ENCODE data around the gene POC1A.

Gene POC1A

DNA sequence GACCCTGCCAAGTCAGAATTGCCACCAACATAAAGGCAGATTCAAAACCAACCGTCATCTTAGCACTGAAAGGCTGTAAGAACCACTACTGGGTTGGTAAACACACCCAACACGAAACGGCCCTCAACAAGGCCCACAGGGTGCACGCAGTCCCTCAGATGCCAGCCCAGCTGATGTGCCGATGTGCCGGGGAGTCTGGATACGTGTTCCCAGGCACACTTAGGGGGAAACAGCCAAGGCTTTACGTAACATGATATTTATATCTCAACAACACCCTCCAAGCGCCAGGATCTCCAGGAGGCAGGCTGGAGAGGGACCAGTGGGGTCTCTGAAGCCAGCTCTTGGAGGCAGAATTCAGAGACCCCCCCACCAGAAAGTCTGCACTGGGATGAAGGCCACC is 14.2 kb downstream of the POC1A start:
- Histone ChIP-seq H3K4me1 (ENCODE audit: low read length) (peaks cover 2% of the 10 kb centered on the region; the same call in 1 of the 2 replicates), H3K27me3 (ENCODE audit: low read depth, low read length) (no peaks in the 10 kb centered on the region), H4K20me1 (ENCODE audit: insufficient read depth, low read length) (peaks cover 19% of the 10 kb centered on the region), H3K9ac (ENCODE audit: low read length) (no peak overlapping the region), H3K36me3 (replicated peaks; ENCODE audit: low read depth, low read length) (peaks cover 32% of the 10 kb centered on the region), H3K79me2 (ENCODE audit: low read length) (no peaks in the 10 kb centered on the region), H3K4me2 (ENCODE audit: low read length) (no peak overlapping the region), H2AFZ (ENCODE audit: low read depth, low read length) (no peak overlapping the region), H3K9me3 (ENCODE audit: insufficient read depth, low read length) (no peaks in the 10 kb centered on the region), H3K4me3 (ENCODE audit: low read length) (no peak overlapping the region), H3K27ac (ENCODE audit: low read length) (no peak overlapping the region)
- no peak for TF ChIP-seq EZH2phosphoT487 (IDR thresholded peaks at IDR 0.05; ENCODE audit: low read depth)
- TF ChIP-seq, protein P1, sequence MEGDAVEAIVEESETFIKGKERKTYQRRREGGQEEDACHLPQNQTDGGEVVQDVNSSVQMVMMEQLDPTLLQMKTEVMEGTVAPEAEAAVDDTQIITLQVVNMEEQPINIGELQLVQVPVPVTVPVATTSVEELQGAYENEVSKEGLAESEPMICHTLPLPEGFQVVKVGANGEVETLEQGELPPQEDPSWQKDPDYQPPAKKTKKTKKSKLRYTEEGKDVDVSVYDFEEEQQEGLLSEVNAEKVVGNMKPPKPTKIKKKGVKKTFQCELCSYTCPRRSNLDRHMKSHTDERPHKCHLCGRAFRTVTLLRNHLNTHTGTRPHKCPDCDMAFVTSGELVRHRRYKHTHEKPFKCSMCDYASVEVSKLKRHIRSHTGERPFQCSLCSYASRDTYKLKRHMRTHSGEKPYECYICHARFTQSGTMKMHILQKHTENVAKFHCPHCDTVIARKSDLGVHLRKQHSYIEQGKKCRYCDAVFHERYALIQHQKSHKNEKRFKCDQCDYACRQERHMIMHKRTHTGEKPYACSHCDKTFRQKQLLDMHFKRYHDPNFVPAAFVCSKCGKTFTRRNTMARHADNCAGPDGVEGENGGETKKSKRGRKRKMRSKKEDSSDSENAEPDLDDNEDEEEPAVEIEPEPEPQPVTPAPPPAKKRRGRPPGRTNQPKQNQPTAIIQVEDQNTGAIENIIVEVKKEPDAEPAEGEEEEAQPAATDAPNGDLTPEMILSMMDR (IDR thresholded peaks at IDR 0.05; ENCODE audit: low read depth, low read length) = no peak

DNA sequence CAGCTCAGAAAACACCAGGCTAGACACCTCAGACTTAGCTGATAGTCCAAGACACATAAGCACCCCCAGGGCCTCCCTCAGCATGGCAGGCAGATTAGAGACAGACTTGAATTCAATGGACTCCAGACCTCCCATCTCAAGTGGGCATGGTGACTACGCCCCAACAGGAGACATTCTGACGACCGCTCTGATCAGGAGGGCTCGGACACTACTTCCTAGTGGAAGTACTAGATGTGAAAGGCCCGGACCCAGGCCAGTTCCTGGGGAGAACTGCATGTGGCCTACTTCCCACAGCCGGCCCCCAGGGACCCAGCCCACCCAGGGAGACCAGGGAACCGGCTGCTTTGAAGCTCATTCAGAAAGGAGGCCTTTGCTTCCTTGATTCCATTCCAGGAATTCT is 16.9 kb downstream of the POC1A start:
- Histone ChIP-seq H3K9me3 (ENCODE audit: insufficient read depth, low read length) (no peaks in the 10 kb centered on the region), H3K4me1 (ENCODE audit: low read length) (no peaks in the 10 kb centered on the region; the same call in 1 of the 2 replicates), H3K9ac (ENCODE audit: low read length) (no peak overlapping the region), H3K27me3 (ENCODE audit: low read depth, low read length) (no peaks in the 10 kb centered on the region), H2AFZ (ENCODE audit: low read depth, low read length) (no peak overlapping the region), H3K4me3 (ENCODE audit: low read length) (no peak overlapping the region), H3K27ac (ENCODE audit: low read length) (no peak overlapping the region), H4K20me1 (ENCODE audit: insufficient read depth, low read length) (peaks cover 7% of the 10 kb centered on the region), H3K36me3 (replicated peaks; ENCODE audit: low read depth, low read length) (peaks cover 23% of the 10 kb centered on the region), H3K4me2 (ENCODE audit: low read length) (no peak overlapping the region), H3K79me2 (ENCODE audit: low read length) (no peaks in the 10 kb centered on the region)
- TF ChIP-seq, protein P1 (IDR thresholded peaks at IDR 0.05; ENCODE audit: low read depth, low read length) = no peak
- no peak for TF ChIP-seq EZH2phosphoT487 (IDR thresholded peaks at IDR 0.05; ENCODE audit: low read depth)

DNA sequence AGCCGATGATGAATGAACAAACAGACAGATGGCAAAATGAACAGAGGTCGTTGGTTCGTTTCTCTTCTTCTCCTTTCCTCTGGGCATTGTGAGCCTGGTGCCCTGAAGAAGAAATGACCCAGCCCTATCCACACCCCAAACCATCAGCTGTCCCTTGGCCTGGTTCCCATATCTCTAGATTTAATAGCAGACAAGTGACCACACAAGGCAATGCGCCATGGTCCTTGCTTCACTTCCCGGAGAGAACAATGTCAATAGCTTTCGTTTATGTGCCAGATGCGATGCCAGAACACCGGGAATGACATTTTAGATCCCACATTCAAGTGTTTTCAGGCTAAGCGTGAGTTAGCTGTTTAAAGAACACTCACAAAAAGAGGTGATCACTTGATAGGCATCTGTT is 17.7 kb downstream of the POC1A start:
- TF ChIP-seq, protein P1 (IDR thresholded peaks at IDR 0.05; ENCODE audit: low read depth, low read length) = no peak
- TF ChIP-seq EZH2phosphoT487 (IDR thresholded peaks at IDR 0.05; ENCODE audit: low read depth) = no peak
- Histone ChIP-seq H4K20me1 (ENCODE audit: insufficient read depth, low read length) (peaks cover 9% of the 10 kb centered on the region), H3K9me3 (ENCODE audit: insufficient read depth, low read length) (no peaks in the 10 kb centered on the region), H3K9ac (ENCODE audit: low read length) (no peak overlapping the region), H3K79me2 (ENCODE audit: low read length) (no peaks in the 10 kb centered on the region), H3K4me2 (ENCODE audit: low read length) (no peak overlapping the region), H3K27me3 (ENCODE audit: low read depth, low read length) (no peaks in the 10 kb centered on the region), H2AFZ (ENCODE audit: low read depth, low read length) (no peak overlapping the region), H3K4me3 (ENCODE audit: low read length) (no peak overlapping the region), H3K36me3 (replicated peaks; ENCODE audit: low read depth, low read length) (peaks cover 23% of the 10 kb centered on the region), H3K4me1 (ENCODE audit: low read length) (no peaks in the 10 kb centered on the region; the same call in 1 of the 2 replicates), H3K27ac (ENCODE audit: low read length) (no peak overlapping the region)

DNA sequence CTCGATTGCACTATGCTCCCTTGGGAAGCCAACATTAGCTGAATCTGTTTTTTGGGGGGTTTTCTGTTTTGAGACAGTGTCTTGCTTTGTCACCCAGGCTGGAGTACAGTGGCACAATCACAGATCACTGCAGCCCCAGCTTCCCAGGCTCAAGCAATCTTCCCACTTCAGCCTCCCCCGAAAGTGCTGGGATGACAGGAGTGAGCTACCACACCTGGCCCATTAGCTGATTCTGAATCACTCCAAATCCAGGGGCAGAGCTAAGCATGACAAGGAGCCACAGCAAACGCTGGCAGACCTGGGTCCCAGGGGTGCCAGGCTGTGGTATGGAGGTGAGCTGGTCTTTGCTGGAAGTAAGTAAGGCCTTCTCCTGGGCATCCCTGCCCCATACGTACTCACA is 18.9 kb downstream of the POC1A start:
- no peaks in the 10 kb centered on the region for H3K9me3 ChIP-seq (ENCODE audit: insufficient read depth, low read length)
- H3K36me3 ChIP-seq (replicated peaks; ENCODE audit: low read depth, low read length) = peaks cover 13% of the 10 kb centered on the region
- H2AFZ ChIP-seq (ENCODE audit: low read depth, low read length) = no peak overlapping the region
- H3K4me1 ChIP-seq (ENCODE audit: low read length) = no peaks in the 10 kb centered on the region; the same call in 1 of the 2 replicates
- no peak overlapping the region for H3K4me2 ChIP-seq (ENCODE audit: low read length)
- peaks cover 7% of the 10 kb centered on the region for H4K20me1 ChIP-seq (ENCODE audit: insufficient read depth, low read length)
- H3K27ac ChIP-seq (ENCODE audit: low read length) = no peak overlapping the region
- no peak for TF ChIP-seq EZH2phosphoT487 (IDR thresholded peaks at IDR 0.05; ENCODE audit: low read depth)
- TF ChIP-seq, protein P1 (IDR thresholded peaks at IDR 0.05; ENCODE audit: low read depth, low read length) = no peak
- H3K27me3 ChIP-seq (ENCODE audit: low read depth, low read length) = no peaks in the 10 kb centered on the region
- no peaks in the 10 kb centered on the region for H3K79me2 ChIP-seq (ENCODE audit: low read length)
- H3K9ac ChIP-seq (ENCODE audit: low read length) = no peak overlapping the region
- no peak overlapping the region for H3K4me3 ChIP-seq (ENCODE audit: low read length)
